GM12878 (cell line): ENCODE data around the gene UBR3.

Source experiments
- CREM ChIP-seq: IDR thresholded peaks from 2 replicates; pipeline ENCODE4 v1.6.1; 2014; ENCODE audit warnings: antibody characterized with exemption, low read depth
- ESRRA ChIP-seq: IDR thresholded peaks from 2 replicates; pipeline ENCODE4 v1.6.1; 2012; ENCODE audit warnings: mild to moderate bottlenecking, low read length, improper control_type of control experiment
- EZH2 ChIP-seq: IDR thresholded peaks from 2 replicates; pipeline ENCODE4 v1.6.1; 2012; ENCODE audit warnings: low read depth, mild to moderate bottlenecking, control low read depth, inconsistent platforms, low read length, borderline replicate concordance; ENCODE audit not compliant: control insufficient read depth
- POLR2A ChIP-seq: IDR thresholded peaks from 2 replicates; pipeline ENCODE4 v1.6.1; 2011; ENCODE audit warnings: low read depth, mild to moderate bottlenecking, low read length
- RELA ChIP-seq: fragments of 450-650 bp; IDR thresholded peaks from 2 replicates; pipeline ENCODE4 v1.8.0; 2014; ENCODE audit warnings: borderline replicate concordance; ENCODE audit not compliant: partially characterized antibody
- SUZ12 ChIP-seq: fragments of 200-600 bp; sonication (generic); IDR thresholded peaks from one replicate; pipeline ENCODE4 v1.6.1; 2018; ENCODE audit warnings: antibody characterized with exemption, mild to moderate bottlenecking; ENCODE audit not compliant: unreplicated experiment
- TBL1XR1 ChIP-seq: IDR thresholded peaks from 2 replicates; pipeline ENCODE4 v1.6.1; 2012; ENCODE audit warnings: low read depth, low read length, improper control_type of control experiment
- TCF12 ChIP-seq: IDR thresholded peaks from 2 replicates; pipeline ENCODE4 v1.6.1; 2011; ENCODE audit warnings: low read depth, mild to moderate bottlenecking, low read length
- TF ChIP-seq, protein P1 (sequence below): fragments of 450-650 bp; IDR thresholded peaks from 2 replicates; pipeline ENCODE4 v1.6.1; 2014; ENCODE audit warnings: mild to moderate bottlenecking
- TF ChIP-seq, protein P2 (sequence below): IDR thresholded peaks from 2 replicates; pipeline ENCODE4 v1.6.1; 2011; ENCODE audit warnings: low read depth, mild to moderate bottlenecking, low read length, moderate library complexity, borderline replicate concordance; ENCODE audit errors: extremely low read depth

DNA sequence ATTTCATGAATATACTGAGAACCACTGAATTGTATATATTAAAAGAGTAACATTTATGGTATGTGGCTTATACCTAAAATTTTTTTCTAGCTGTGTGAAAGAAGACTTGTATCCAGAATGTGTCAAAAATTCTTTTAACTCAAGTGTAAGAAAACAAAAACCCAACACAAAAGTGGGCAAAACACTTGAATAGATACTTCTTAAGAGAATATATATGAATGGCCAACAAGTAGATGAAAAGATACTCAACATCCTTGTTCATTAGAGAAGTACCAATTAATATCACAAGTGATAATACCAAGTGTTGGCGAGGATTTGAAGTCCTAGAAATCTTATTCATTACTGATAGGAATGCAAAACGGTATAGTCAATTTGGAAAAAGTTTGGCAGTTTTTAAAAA, 243.5 kb downstream of the UBR3 start:
- TF ChIP-seq ESRRA (no peak), TCF12 (no peak), CREM (no peak), SUZ12 (no peak), TBL1XR1 (no peak), POLR2A (no peak), EZH2 (no peak), RELA (no peak)
- TF ChIP-seq, protein P1, sequence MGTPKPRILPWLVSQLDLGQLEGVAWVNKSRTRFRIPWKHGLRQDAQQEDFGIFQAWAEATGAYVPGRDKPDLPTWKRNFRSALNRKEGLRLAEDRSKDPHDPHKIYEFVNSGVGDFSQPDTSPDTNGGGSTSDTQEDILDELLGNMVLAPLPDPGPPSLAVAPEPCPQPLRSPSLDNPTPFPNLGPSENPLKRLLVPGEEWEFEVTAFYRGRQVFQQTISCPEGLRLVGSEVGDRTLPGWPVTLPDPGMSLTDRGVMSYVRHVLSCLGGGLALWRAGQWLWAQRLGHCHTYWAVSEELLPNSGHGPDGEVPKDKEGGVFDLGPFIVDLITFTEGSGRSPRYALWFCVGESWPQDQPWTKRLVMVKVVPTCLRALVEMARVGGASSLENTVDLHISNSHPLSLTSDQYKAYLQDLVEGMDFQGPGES, result no peak
- TF ChIP-seq, protein P2, sequence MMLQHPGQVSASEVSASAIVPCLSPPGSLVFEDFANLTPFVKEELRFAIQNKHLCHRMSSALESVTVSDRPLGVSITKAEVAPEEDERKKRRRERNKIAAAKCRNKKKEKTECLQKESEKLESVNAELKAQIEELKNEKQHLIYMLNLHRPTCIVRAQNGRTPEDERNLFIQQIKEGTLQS, result no peak
